ENCODE measurements around the gene KRTCAP3. TPM values are rescaled to one million over a fixed set of nuclear protein-coding genes. Genes with fewer than 3 reads are reported as not detected.

KRTCAP3 gene
- total RNA-seq, 1 donor: 0.72 TPM

DNA sequence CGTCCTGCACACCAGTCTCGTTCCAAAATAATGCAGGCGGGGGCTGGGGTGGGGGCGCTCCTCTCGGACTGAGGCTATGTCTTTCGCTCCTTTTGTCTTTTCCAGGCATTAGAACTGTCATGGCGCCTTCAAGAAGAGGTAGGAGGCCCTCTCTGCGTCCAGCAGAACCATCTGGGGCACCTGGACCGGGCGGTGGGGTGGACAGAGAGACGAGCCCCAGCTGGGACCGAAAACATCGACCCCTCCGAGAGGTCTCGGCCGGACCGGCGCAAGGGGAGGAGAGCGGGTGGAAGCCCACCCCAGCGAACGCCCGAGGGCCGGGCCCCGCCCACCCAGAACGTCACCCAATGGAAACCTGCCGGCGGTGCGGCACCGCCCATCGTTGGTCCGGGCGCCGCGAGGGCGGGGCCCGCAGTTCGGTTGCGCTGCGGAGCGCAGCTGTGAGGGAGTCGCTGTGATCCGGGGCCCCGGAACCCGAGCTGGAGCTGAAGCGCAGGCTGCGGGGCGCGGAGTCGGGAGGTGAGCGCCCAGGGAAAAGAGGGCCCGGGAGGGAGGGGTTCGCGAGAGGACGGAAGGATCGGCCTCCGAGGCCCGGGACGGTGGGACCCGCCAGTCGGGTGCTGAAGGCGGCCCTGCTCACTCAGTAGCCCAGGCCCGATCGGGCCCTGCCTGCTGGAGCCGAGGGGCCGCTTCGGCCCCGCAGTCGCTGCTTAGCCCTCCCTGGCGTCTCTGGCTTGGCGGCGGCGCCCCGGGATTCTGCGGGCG, 13.8 kb upstream of the KRTCAP3 start, which contains the start of gene NRBP1:
Gene NRBP1 (plus strand): TSS at position 419 of the 765 bp plus-strand sequence. CDS start 4,643 bp downstream, outside the sequence.
- H3K4me1 ChIP-seq (ENCODE audit: insufficient read depth, low read length): peaks cover 22% of the 10 kb centered on the region
- TF ChIP-seq, protein P1, sequence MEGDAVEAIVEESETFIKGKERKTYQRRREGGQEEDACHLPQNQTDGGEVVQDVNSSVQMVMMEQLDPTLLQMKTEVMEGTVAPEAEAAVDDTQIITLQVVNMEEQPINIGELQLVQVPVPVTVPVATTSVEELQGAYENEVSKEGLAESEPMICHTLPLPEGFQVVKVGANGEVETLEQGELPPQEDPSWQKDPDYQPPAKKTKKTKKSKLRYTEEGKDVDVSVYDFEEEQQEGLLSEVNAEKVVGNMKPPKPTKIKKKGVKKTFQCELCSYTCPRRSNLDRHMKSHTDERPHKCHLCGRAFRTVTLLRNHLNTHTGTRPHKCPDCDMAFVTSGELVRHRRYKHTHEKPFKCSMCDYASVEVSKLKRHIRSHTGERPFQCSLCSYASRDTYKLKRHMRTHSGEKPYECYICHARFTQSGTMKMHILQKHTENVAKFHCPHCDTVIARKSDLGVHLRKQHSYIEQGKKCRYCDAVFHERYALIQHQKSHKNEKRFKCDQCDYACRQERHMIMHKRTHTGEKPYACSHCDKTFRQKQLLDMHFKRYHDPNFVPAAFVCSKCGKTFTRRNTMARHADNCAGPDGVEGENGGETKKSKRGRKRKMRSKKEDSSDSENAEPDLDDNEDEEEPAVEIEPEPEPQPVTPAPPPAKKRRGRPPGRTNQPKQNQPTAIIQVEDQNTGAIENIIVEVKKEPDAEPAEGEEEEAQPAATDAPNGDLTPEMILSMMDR (IDR thresholded peaks at IDR 0.05; ENCODE audit: extremely low read depth, low read depth, low read length): no peak
- DNase-seq (ENCODE audit: insufficient read length, low spot score, missing footprints): peak; percentile 98
- no peaks in the 10 kb centered on the region for H3K9me3 ChIP-seq (ENCODE audit: low read depth, low read length)
- H4K20me1 ChIP-seq (ENCODE audit: insufficient read depth, low read length): peaks cover 40% of the 10 kb centered on the region
- H3K79me2 ChIP-seq (ENCODE audit: insufficient read depth, low read length): peaks cover 44% of the 10 kb centered on the region
- H3K27ac ChIP-seq (ENCODE audit: low read depth, low read length): peak within 1 kb of the TSS; percentile 88
- H3K4me2 ChIP-seq (ENCODE audit: insufficient read depth, low read length): peak within 1 kb of the TSS; percentile 97
- no peaks in the 10 kb centered on the region for H3K27me3 ChIP-seq (ENCODE audit: insufficient read depth, low read length)
- H2AFZ ChIP-seq (ENCODE audit: low read length): peak within 1 kb of the TSS; percentile 99
- peaks cover 9% of the 10 kb centered on the region for H3K36me3 ChIP-seq (ENCODE audit: insufficient read depth, low read length)
- peak within 1 kb of the TSS; percentile 95 for H3K4me3 ChIP-seq (ENCODE audit: insufficient read depth, low read length)

DNA sequence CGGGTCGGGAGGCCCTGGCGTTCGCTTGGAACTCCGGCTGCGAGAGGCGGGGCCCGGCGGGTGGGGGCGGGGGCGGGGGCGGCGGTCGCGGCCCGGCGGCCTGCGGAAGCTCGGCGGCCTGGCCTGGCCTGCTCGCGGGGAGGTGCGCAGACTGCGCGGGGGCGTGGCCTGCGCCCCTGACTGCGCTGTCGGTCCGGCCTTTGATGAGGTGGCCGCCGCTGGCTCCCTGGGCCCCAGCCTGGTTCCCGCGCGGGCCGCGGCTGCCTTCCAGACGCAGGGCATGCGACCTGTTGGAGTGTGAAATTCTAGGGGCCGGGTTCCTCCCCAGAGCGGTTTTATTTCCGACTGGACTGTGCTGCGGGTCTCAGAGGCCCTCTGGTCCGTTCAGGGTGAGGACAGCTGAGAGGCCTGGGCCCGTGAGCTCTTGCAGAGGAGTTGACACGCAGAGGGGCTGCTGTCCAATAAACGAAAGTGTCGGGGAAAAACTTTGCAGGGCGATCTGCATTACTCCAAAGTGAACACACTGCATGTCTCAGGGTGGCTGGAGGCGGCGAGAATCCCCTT, 13.1 kb upstream of the KRTCAP3 start:
- Histone ChIP-seq H3K36me3 (ENCODE audit: insufficient read depth, low read length) (peaks cover 16% of the 10 kb centered on the region), H4K20me1 (ENCODE audit: insufficient read depth, low read length) (peaks cover 44% of the 10 kb centered on the region), H3K79me2 (ENCODE audit: insufficient read depth, low read length) (peaks cover 50% of the 10 kb centered on the region), H2AFZ (ENCODE audit: low read length) (peak overlapping the region; percentile 78), H3K4me3 (ENCODE audit: insufficient read depth, low read length) (peak overlapping the region; percentile 95), H3K4me2 (ENCODE audit: insufficient read depth, low read length) (peak overlapping the region; percentile 97), H3K4me1 (ENCODE audit: insufficient read depth, low read length) (peaks cover 22% of the 10 kb centered on the region), H3K27me3 (ENCODE audit: insufficient read depth, low read length) (no peaks in the 10 kb centered on the region), H3K9me3 (ENCODE audit: low read depth, low read length) (no peaks in the 10 kb centered on the region), H3K27ac (ENCODE audit: low read depth, low read length) (peak overlapping the region; percentile 88)
- TF ChIP-seq, protein P1 (IDR thresholded peaks at IDR 0.05; ENCODE audit: extremely low read depth, low read depth, low read length): no peak
- DNase-seq (ENCODE audit: insufficient read length, low spot score, missing footprints): peak; percentile 96

DNA sequence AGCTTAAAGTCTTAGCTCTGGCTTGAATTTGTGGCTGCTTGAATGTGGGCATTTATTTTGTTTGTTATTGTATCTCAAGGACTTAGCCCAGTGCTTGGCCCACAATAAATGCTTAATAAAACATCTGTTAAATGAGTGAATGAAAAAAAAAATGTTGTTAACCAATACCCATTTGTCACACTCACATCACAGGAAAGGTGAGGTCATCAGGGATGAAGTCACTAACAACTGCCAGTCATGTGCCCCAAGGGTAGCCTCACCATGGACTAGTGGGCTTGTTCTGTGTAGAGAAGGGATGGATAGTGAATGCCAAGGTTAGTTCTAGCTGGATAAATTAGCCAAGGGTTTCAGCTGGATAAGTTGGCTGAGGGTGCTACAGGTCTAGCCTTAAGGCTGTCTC, 10.8 kb upstream of the KRTCAP3 start:
- Histone ChIP-seq H3K79me2 (ENCODE audit: insufficient read depth, low read length) (peaks cover 62% of the 10 kb centered on the region), H4K20me1 (ENCODE audit: insufficient read depth, low read length) (peaks cover 44% of the 10 kb centered on the region), H3K9me3 (ENCODE audit: low read depth, low read length) (no peaks in the 10 kb centered on the region), H3K36me3 (ENCODE audit: insufficient read depth, low read length) (peaks cover 39% of the 10 kb centered on the region), H3K27me3 (ENCODE audit: insufficient read depth, low read length) (no peaks in the 10 kb centered on the region), H3K4me1 (ENCODE audit: insufficient read depth, low read length) (peaks cover 22% of the 10 kb centered on the region), H3K27ac (ENCODE audit: low read depth, low read length) (peak overlapping the region; percentile 59), H2AFZ (ENCODE audit: low read length) (no peak overlapping the region), H3K4me2 (ENCODE audit: insufficient read depth, low read length) (no peak overlapping the region), H3K4me3 (ENCODE audit: insufficient read depth, low read length) (no peak overlapping the region)
- TF ChIP-seq, protein P1 (IDR thresholded peaks at IDR 0.05; ENCODE audit: extremely low read depth, low read depth, low read length): no peak
- peak; percentile 82 for DNase-seq (ENCODE audit: insufficient read length, low spot score, missing footprints)

DNA sequence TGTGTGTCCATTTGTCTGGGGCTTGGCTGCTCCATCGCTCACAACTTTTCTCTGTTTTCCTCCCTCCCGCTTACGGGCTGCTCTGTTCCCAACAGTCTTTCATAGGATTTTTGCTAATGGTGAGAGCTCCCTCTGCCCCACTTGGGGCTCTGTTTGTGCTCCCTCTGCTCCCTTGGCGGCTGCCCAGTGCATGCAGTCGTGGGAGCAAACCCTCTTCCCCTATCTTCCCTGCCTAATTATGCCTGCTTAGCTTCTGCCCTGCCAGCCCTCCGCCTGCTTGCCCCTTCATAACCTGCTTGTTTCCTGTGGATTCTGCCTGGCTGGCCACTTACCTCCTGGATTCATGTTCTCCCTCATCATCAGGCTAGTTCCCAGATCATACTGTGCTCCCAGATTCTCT, 6.6 kb upstream of the KRTCAP3 start:
- no peaks in the 10 kb centered on the region for H3K9me3 ChIP-seq (ENCODE audit: low read depth, low read length)
- no peak overlapping the region for H3K27ac ChIP-seq (ENCODE audit: low read depth, low read length)
- TF ChIP-seq, protein P1 (IDR thresholded peaks at IDR 0.05; ENCODE audit: extremely low read depth, low read depth, low read length): no peak
- peaks cover 70% of the 10 kb centered on the region for H3K36me3 ChIP-seq (ENCODE audit: insufficient read depth, low read length)
- H3K4me3 ChIP-seq (ENCODE audit: insufficient read depth, low read length): no peak overlapping the region
- peaks cover 46% of the 10 kb centered on the region for H3K79me2 ChIP-seq (ENCODE audit: insufficient read depth, low read length)
- H2AFZ ChIP-seq (ENCODE audit: low read length): no peak overlapping the region
- no peaks in the 10 kb centered on the region for H3K27me3 ChIP-seq (ENCODE audit: insufficient read depth, low read length)
- H3K4me1 ChIP-seq (ENCODE audit: insufficient read depth, low read length): peaks cover 6% of the 10 kb centered on the region
- H3K4me2 ChIP-seq (ENCODE audit: insufficient read depth, low read length): no peak overlapping the region
- H4K20me1 ChIP-seq (ENCODE audit: insufficient read depth, low read length): peaks cover 28% of the 10 kb centered on the region
- no peak for DNase-seq (ENCODE audit: insufficient read length, low spot score, missing footprints)

All from osteoblast (primary cell).